AG20443 (cell line): ENCODE data around the gene NKG7.

Experiments
- DNase-seq: peaks from one replicate; pipeline ENCODE4 v3.0.0; 2012; ENCODE audit warnings: low spot score, mixed read lengths

NKG7 gene

GRCh38 chr19:51359294-51359693, 13.2 kb downstream of the NKG7 start:
- DNase-seq, result peak; percentile 87

DNA sequence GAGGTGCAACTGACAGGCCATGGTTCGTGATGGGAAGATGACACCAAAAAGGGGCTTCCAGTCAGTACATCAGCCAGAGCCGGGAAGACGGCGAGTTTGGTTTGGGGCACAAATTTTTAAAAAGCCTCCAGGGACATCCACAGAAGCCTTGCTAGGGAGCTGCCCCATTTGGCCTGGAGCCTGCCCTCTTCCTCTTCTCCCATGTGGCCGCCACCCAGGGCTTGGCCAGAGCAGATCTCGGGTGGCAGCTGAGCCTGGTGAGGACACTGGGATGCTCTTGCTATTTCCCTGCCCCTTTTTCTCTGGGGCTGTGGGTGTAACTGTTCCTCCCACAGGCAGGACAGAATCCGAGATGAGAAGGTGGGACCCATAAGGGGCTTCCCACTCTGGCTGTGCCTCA, 14.5 kb downstream of the NKG7 start:
- DNase-seq, result no peak

- no peak for DNase-seq
Measured at GRCh38 chr19:51356159-51356801, 16.2 kb downstream of the NKG7 start.

DNA sequence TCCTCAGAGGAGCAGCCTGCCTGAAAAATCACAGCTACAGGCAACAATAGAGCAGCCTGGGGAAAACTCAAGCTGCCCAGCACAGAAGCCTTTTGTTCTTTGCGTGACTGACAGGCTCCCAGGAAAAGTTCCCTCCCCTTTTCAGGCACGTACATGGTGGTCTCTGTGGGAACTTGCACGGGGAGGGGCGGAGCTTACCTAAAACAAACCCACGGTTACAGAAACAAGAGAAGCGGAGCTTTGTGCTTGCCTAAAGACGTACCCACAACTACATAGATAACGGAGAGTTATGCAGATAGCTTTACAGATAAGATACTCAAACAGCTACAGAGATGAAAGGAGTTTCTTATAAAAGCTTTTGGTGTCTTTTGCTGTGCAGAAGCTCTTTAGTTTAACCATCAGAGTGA, 17.7 kb downstream of the NKG7 start:
- no peak for DNase-seq

DNA sequence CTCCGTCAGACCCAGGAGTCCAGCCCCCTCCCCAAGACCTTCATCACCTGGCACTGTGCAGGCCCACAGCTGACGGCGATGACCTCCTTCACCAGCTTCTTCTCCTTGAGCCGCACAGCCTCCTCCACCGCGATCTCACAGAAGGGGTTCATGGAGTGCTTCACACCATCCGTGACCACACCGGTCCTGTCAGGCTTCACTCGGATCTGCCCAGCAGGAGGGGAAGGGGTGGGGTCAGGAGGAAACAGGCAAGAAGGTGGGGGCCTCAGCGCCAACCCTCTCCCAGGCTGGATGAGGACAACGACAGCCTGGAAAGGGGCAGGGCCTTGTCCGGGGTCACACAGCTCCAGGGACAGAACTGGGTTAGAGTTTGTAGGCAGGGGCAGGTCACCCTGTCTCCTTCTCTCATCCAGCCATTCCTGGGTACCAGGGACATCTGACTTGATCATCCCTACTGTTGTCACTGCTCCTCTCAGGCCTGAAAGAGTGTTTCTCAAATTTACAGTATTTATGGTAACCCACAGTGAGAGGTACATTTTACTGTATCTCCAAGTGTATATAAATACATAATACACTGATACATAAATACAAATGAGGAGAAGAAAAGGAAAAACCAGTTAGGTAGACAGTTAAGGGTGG, 18.2 kb downstream of the NKG7 start:
- no peak for DNase-seq

- DNase-seq, result no peak
Measured at GRCh38 chr19:51352783-51353360, 19.6 kb downstream of the NKG7 start.

DNA sequence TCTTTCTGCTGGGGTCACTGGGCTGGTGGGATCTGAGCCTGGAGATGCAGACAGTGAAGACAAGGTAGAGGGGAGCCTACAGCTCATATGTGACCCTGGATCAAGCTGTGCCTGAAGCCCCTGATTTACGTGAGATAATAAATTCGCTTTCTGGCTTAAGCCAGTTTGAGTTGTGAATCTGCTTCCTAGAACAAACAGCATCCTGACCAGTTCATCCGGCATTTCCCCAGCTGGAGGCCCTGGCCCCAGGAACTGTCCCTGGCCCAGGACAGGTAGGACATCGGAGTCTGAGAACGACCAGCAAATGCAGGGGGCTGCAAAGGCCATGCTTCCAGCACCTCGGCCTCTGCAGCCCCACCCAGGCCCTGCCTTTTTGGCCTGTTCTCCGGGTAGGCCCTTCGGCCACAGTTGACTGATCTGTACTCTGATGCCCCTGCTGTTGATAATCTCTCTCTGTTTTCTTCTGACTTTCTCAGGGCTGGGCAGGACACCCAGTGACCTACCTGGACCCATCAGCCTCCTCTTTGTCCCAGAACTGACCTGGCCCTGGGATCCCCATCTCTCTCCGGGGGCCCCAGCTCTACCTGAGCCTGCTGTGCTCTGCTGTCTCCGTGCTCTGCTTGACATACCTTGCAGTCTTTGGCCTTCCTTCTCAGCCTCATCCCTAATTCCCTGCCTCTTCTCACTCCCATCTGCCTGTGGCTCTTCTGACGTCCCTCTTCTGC, 21.0 kb downstream of the NKG7 start:
- no peak for DNase-seq

DNA sequence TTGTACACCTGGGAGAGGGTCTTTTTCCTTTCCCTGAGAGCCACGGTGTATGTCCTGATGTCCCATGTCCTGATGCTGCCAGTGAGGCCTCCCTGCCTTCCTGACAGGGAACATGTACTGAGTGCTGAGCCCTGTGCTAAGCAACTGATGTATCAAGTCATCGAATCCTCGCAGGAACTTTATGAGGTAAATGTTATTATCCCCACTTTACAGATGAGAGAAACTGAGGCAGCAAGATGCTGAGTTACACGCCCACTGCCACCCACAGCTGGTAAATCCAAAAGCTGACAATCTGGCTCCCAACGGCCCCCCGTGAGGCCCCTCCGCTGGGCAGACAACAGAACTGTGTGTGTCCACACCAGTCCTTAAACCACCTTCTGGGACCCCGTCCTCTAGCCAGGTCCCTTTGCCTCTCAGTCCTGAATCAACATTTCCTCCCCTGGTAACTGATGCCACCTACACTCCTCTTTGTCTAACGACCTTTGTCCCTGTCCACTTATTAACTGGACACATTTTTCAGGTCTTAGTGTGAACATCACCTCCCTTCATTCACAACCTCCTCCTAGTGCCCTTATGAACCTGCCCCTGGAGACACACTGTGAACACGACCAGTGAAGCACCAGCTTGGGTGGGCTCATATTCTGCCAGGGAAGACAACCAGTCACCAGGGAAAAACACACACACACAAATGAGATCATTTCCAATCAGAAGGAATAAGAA, 25.1 kb downstream of the NKG7 start:
- no peak for DNase-seq

DNA sequence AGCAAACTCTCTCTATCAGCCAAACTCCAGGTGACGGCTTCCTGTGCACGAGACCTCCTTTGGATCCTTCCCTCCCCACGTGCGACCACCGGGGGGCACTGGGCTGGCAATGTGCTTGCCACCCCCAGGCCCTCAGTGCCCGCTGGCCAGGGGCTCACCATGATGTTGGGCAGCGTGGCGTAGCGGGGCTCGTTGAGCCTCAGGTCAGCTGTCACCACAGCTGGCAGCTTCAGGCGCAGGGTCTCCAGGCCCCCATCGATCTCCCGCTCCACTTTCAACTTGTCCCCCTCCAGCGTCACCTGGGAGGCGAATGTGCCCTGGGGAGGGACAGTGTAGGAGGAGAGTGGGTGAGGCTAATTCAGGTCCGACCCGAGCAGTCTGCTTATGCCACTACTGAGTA, 25.7 kb downstream of the NKG7 start:
- DNase-seq, result no peak

- no peak for DNase-seq
Measured at GRCh38 chr19:51345076-51345620, 27.3 kb downstream of the NKG7 start.

DNA sequence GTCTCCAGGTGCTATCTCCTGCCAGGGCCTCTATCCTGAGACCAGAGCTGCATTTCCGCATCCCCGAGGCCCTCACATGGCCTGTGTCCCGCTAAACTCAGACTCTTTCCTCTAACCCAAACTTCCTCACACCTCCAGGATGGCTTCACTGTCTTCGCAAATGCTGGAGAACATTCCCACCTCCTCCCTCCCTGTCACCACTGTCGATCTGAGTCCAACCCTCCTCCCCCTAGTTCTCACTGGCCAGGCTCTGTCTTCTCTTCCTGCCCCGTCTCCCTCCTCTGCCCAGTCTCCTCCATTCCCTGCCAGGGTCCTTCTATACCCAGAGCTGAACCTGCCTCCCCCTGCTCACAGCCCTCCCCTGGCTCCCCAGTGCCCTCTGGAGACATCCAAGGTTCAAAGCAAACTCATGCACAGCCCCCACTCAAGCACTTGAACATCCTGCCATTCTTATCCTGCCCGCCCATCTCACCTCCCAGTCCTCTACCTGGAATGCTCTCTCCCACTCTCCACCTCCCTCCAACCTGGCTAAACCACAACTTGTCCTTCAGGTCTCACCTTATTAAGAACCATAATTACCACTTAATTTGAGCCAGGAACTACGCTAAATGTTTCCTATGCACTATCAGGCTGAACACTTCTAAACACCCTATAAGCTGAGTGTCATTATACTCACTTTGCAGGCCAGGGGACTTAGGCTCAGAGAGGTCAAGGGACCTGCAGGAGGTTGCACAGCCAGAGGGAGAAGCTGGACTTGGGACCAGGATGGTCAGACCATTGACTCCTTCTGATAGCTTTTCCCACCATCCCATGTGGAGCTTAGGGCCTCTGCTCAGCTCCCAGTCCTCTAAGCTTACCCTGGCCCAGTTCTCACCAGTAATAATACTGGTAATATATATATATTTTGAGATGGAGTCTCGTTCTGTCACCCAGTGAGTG, 29.6 kb downstream of the NKG7 start:
- no peak for DNase-seq

DNA sequence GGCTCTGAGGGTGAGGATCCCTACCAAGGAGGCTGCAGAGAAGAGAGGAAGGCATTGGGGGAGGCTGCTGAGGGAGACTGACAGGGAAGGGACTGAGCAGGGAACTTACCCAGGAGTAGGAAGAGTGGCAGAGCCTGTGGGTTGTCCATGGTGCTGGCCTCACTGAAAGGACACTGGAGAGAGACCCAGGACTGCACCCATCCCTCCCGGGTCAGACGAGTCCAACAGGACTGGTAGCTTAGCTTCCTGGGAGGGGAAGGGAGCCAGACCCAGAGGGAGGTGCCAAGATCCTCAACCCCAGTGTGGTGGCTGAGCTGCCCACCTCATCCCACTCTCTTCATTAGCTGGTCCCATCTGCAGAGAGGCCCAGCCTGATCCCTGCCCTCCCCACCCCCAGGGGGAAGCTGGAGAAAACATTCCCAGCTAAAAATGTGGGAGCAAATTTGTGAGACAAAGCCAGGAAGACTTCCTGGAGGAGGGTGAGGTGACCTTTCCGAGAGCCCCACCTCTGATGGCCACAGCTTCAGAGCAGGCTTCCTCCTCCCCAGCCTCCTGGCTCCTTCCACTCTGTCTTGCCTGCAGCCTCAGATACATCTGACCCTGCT, 30.4 kb downstream of the NKG7 start, which contains the start of gene VSIG10L:
TSS of gene VSIG10L (minus strand) at position 164 of the 605 bp plus-strand sequence. CDS start at position 149, 15 bp downstream.
- DNase-seq, result no peak

- no peak for DNase-seq
Measured at GRCh38 chr19:51341066-51341465, 31.4 kb downstream of the NKG7 start.

- DNase-seq, result peak; percentile 99
Measured at GRCh38 chr19:51339687-51340656, 32.5 kb downstream of the NKG7 start.

- DNase-seq, result no peak
Measured at GRCh38 chr19:51339313-51339686, 33.2 kb downstream of the NKG7 start.

DNA sequence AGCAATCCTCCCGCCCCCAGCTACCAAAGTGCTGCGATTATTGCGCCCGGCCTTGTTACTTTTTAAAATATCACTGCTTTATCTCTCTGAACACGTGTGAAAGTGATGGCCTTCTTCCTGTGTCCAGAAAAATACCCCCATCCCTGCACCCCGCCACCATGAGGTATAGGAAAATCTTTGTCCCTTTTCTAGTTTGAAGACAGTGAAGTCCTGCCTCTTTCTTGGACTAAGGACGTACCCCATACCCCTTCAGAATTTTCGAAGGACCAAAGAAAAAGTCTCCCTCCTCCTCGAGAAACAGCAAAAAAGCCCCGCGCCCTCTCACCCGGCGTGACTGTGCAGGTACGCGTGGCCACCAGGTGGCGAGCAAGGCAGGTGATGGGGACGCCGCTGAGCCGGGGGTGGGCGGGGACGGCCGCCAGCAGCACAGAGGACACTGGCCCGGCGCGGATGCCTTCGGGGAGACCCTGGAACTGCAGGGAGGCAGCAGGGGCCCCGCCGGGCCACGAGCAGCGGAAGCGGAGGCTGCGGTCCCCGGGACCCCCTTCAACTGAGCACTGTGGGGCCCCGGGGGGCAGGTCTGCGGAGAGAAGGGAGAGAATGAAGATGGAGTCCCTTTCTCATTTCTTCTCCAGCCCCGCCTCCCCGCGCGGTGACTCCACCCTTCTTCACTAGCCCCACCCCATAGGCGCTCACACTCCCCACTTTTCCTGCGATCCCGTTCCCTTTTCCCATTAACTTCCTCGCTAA, 33.7 kb downstream of the NKG7 start:
- DNase-seq, result peak; percentile 93

GRCh38 chr19:51337861-51338562, 34.4 kb downstream of the NKG7 start:
- DNase-seq, result no peak
